ENCODE data around the gene PINLYP.
"Not testable (repeated sequence)": the region's sequence is repeated elsewhere in the genome, so short reads cannot be mapped to it uniquely, and the experiment has no call there.

Gene PINLYP

GRCh38 chr19:43575156-43575950 lies at the start of gene PINLYP, which contains the start of gene XRCC1:
TSS of gene PINLYP (plus strand) at chr19:43575801. CDS start at chr19:43577192, 1,391 bp downstream.
TSS of gene XRCC1 (minus strand) at chr19:43575527. CDS start at chr19:43575458, 69 bp downstream.
- DNase-seq (ENCODE audit: low read depth), result peak; percentile 99

GRCh38 chr19:43525836-43526771 lies 49.5 kb upstream of the PINLYP start:
- DNase-seq (ENCODE audit: low read depth), result peak; percentile 50

GRCh38 chr19:43526884-43527859 lies 48.4 kb upstream of the PINLYP start, which contains the start of gene ETHE1:
TSS of gene ETHE1 (minus strand) at chr19:43527201. CDS start at chr19:43527177, 24 bp downstream.
- DNase-seq (ENCODE audit: low read depth), result peak; percentile 80

DNA sequence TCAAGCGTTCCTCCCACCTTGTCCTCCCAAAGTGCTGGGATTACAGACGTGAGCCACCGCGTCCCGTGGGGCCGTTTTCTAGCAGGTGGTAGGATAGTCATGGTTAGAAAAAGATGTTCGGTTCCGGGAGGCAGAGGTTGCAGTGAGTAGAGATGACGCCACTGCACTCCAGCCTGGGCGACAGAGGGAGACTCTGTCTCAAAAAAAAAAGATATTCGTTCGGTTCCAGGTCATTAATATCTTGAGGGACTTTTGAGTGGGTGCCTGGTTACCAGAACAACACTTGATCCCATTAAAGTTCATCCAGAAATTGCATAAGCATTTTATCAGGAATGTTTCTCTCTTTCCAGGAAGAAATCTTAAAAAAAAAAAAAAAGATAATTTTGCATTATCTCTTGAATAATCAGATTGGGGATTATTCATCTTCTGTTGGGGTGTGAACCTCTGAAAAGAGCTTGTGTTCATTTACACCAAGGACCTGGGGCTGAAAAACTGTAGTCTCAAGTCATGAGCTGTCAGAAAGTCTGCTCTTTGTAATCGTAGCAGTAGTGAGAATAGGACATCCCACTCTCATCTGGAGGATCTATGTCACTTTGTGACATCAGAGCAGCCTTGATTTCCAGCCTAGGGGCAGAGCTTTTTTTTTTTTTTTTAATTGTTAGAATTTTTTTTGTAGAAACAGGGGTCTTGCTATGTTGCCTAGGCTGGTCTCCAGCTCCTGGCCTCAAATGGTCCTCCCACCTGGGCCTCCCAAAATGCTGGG lies 47.6 kb upstream of the PINLYP start:
- peak; percentile 56 for DNase-seq (ENCODE audit: low read depth)

DNA sequence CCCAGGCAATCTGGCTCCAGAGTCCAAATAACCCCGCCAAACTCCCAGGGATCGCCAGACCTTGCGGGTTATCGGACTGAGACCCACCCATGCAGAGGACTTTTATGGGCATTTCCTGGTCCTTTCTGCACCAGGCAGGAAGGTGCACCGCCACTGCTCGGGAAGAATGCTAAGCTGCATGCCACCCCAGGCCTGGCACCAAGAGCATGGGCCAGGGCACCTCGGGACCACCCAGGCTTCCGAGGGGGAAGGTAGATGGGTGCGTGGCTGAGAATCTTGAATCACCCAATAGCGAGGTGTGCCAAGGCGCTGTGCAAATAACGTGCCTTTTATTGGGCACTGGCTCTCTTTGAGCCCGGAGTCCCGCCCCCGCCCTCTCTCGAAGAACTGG lies 43.0 kb upstream of the PINLYP start:
- DNase-seq (ENCODE audit: low read depth), result no peak

GRCh38 chr19:43532962-43533545 lies 42.5 kb upstream of the PINLYP start, which contains the start of gene ZNF575:
TSS of gene ZNF575 (plus strand) at chr19:43533188. CDS start at chr19:43534423, 1,235 bp downstream.
- peak; percentile 87 for DNase-seq (ENCODE audit: low read depth)

DNA sequence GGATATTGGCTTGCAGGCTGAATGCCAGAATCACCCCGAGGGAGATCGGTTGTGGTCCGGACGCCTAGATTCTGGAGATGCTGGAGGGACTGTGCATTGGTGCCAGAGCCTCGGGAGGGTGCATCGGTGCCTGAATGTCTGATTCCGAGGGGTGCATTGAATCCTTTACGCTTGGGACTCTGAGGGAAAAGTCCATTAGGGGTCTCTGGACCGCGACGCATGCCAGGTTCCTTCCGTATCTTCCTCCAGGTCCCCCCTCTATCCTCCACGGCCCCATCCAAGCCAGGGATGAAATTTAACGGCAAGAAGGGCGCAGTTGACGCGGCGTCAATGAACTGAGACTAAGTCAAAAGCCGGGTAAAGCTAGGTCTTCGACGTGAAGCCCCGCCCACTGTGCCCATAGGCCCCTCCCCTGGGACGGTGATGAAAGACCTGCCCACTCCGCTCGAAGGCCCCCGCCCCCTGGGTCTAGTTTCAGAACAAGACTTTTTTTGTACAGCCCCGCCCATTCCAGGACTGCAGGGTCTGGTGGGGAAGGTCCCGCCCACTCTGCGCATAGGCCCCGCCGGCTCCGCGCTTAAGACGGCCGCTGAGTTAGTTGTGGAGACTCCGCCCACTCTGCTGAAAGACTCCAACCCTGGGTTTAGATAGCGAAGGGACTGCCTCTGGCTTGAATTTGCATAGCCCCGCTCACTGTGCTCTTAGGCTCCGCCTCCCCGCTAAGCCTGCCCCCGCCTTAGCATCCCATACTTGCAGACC lies 41.9 kb upstream of the PINLYP start:
- peak; percentile 99 for DNase-seq (ENCODE audit: low read depth)

GRCh38 chr19:43534305-43534815 lies 41.2 kb upstream of the PINLYP start:
- DNase-seq (ENCODE audit: low read depth), result no peak

DNA sequence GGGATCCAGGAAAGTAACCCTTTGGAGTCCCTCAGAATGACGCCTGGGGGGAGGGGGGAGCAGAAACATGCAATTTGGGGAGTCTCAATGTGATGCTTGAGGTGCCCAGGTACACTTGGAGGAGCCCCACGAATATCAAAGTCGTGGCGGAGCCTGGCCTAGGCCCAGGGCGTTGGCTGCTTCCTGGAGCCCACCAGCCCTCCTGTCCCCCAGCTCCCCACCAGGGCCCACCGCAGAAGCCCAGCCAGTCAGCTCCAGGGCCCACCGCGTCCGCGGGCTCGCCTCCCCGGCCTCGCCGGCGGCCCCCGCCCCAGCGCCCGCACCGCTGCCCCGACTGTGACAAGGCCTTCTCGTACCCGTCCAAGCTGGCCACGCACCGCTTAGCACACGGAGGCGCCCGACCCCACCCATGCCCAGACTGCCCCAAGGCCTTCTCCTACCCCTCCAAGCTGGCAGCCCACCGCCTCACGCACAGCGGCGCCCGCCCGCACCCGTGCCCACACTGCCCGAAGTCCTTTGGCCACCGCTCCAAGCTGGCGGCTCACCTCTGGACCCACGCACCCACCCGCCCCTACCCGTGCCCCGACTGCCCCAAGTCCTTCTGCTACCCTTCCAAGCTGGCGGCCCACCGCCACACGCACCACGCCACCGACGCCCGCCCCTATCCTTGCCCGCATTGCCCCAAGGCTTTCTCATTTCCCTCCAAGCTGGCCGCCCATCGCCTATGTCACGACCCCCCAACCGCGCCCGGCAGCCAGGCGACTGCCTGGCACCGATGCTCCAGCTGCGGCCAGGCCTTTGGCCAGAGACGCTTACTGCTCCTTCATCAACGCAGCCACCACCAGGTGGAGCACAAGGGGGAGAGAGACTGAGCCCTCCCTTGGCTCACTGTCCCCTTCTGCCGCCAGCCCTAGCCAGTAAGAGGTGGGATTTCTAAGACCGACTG lies 40.5 kb upstream of the PINLYP start:
- DNase-seq (ENCODE audit: low read depth), result peak; percentile 59

- DNase-seq (ENCODE audit: low read depth), result no peak
These were observed 36.7 kb upstream of the PINLYP start for GRCh38 chr19:43538922-43539321.

DNA sequence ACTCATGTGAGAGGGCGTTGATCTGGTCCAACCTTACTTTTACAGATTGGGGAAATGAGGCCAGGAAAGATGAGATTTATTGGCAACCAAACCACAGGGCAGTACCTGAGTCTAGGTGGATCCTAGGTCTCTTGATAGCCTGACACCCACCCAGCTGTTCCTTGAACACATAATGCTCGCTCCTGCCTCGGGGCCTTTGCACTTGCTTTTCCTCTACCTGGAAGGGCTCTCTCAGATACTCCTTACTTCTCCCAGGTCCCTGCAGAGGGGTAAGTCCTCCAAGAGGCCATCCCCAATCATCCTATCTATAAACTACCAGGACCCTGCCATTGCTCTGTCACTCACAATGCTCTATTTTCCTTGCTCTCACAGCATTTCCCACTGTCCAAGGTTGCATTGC lies 35.2 kb upstream of the PINLYP start:
- no peak for DNase-seq (ENCODE audit: low read depth)

GRCh38 chr19:43541920-43542650 lies 33.5 kb upstream of the PINLYP start:
- no peak for DNase-seq (ENCODE audit: low read depth)

DNA sequence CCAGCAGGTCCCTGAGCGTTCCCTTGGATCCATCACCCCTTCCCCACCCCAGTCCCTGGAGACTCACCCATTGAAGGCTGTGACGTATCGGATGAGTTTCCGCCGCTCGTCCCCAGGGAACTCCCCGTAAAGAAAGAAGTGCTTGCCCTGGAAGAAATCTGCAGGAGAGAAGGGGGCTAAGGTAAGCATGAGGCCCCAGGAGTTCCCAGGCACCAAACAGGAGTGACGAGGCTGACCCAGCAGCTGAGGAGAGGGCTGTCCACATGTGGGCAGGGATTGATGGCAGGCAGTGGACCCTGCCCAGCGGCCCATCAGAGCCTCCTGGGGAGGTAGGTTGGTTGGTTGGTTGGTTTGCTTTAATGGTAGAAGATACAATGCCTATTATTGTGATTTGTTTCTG lies 31.5 kb upstream of the PINLYP start:
- no peak for DNase-seq (ENCODE audit: low read depth)

DNA sequence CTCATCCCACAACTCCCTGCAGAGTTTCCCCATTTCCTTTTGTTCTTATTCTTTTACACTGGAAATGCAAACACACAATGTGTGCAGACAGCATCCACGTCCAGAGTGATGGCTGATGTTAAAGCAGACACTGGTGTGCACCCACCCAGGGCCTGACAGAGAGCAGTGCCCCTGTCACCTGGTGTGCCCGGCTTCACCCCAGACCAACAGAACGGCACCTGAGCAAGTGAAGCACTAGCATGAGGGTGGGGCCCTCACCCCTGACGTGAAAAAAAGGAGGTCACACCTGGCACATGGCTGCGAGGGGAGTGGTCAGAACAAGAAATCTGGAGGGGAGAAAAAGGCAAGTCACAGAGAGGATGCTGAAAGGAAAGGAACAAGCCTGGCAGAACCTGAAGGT lies 30.3 kb upstream of the PINLYP start:
- DNase-seq (ENCODE audit: low read depth), result no peak

DNA sequence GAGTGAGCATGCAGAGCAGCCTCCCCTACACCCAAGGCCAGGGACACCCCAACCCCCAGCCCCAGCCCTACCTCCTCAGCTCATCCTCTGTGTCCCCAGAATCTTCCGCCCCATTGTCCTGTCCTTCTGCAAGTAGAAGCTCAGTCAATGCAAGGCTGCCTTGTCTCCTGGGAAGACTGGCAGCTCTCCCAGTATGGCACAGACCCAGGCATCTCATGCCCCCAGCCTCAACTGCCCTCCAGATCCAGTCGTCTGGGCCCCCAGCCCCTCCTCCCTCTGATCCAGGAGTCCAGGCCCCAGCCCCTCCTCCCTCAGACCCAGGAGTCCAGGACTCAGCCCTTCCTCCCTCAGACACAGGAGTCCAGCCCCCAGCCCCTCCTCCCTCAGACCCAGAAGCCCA lies 29.6 kb upstream of the PINLYP start:
- DNase-seq (ENCODE audit: low read depth), result no peak

- DNase-seq (ENCODE audit: low read depth), result no peak
These were observed 29.0 kb upstream of the PINLYP start for GRCh38 chr19:43546581-43546980.

DNA sequence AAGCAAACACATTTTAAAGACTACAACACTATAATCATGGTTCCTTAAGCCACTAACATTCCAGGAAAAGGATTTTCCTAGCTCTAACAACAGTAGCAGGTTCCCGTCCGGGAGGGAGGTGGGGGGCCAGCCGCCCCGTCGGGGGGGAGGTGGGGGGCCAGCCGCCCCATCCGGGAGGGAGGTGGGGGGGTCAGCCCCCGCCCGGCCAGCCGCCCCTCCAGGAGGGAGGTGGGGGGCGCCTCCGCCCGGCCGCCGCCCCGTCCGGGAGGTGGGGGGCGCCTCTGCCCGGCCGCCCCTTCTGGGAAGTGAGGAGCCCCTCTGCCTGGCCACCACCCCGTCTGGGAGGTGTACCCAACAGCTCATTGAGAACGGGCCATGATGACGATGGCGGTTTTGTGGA lies 27.7 kb upstream of the PINLYP start:
- DNase-seq (ENCODE audit: low read depth), result not testable (repeated sequence)
